GM19240 (cell line): ENCODE measurements around the gene SLC25A19.
A peak's percentile ranks its signal among the peaks of the same experiment; 100 is the strongest.

Source experiments
- DNase-seq: peaks from one replicate; pipeline ENCODE4 v3.0.0; 2011; ENCODE audit warnings: low spot score; ENCODE audit not compliant: insufficient read length

SLC25A19 gene

GRCh38 chr17:75289115-75289831 lies at the start of gene SLC25A19:
Gene SLC25A19 (minus strand): TSS chr17:75289433. CDS start chr17:75286764, 2,669 bp downstream.
- peak; percentile 84 for DNase-seq

DNA sequence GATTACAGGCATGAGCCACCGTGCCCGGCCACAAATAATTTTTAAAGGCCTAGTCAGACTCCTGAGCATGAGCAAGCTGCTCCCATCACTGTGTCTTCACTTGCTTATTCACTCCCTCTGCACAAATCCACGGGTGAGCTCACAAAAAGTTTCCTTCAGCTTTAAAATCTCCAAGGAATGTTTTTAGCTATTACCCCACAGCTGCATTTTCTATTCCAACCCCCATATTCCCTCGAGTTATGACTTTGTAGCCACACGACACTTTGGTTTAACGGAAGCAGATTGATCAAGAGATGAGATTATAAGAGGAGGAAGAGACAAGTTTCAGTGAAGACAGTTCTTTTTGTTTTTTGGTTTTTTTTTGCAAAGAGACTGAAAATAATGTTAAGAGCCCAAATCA lies 49.1 kb upstream of the SLC25A19 start:
- DNase-seq, result no peak

DNA sequence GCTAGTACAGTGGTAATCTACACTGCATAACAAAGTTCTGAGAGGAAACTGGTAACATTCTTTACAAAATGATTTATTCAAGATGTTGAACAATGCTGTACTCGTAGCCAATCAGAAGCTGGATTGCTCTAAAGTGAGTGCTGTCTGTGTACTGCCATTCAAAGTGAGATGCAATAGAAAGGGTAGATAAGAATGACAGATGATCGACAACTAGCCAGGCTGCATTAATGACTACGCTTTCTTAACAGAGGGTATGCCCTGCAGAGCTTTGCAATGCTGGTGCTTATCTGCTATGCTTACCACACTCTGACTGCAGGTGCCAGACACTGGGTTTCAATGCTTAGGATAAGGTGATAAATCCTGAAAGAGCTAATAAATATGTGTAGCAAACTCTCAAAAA lies 46.1 kb upstream of the SLC25A19 start:
- no peak for DNase-seq

DNA sequence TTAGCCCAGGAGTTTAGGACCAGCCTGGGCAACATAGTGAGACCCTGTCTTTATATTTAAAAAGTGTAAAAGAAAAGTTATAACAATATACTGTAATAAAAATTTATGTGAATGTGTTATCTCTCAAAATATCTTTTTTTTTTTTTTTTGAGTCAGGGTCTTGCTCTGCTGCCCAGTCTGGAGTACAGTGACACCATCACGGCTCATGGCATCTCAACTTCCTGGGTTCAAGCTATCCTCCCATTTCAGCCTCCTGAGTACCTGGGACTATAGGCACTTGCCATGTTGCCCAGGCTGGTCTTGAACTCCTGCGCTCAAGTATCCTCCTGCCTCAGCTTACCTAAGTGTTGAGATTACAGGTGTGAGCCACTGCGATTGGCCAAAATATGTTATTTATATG lies 45.5 kb upstream of the SLC25A19 start:
- DNase-seq, result no peak

DNA sequence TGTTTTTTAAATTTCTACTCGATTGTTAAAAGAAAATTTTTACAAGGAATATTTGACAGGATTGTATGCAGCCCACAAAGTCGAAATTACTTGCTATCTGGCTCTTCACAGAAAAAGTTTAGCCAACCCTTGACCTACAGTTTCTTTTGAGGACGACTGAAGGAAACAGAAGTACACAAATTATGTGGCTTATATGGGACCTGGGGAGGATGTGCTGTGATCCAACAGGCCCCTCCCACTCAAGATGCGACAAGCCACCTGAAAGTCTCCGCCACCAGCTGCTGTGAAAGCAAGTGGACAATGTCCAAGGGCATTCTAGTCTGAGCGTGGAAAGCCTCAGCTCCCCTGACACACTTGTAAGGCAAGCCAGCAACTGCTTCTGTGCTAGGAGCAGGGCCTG lies 42.4 kb upstream of the SLC25A19 start:
- no peak for DNase-seq

GRCh38 chr17:75327757-75328156 lies 38.5 kb upstream of the SLC25A19 start:
- no peak for DNase-seq

GRCh38 chr17:75326226-75326848 lies 37.1 kb upstream of the SLC25A19 start:
- DNase-seq, result no peak

GRCh38 chr17:75325827-75326225 lies 36.6 kb upstream of the SLC25A19 start:
- no peak for DNase-seq

- DNase-seq, result no peak
These were observed 36.1 kb upstream of the SLC25A19 start for GRCh38 chr17:75325348-75325747.

DNA sequence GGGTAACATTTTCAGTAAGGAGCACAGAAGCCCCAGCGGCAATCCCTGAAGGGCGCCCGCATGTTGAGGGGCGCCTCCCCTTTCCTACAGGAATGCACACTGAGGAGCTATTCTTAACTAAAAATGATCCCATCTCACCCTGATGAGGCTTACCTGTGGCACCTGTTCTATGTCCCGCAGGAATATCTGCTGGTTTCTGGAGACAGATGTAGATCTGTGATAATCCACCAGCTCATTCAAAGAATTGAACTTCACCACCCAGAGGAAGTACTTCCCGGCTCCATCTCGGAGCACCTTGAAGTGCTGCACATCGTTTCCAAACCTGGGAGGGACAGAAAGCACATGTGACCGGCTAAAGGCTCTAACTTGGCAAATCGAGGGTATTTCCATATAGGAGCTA lies 32.3 kb upstream of the SLC25A19 start:
- no peak for DNase-seq

DNA sequence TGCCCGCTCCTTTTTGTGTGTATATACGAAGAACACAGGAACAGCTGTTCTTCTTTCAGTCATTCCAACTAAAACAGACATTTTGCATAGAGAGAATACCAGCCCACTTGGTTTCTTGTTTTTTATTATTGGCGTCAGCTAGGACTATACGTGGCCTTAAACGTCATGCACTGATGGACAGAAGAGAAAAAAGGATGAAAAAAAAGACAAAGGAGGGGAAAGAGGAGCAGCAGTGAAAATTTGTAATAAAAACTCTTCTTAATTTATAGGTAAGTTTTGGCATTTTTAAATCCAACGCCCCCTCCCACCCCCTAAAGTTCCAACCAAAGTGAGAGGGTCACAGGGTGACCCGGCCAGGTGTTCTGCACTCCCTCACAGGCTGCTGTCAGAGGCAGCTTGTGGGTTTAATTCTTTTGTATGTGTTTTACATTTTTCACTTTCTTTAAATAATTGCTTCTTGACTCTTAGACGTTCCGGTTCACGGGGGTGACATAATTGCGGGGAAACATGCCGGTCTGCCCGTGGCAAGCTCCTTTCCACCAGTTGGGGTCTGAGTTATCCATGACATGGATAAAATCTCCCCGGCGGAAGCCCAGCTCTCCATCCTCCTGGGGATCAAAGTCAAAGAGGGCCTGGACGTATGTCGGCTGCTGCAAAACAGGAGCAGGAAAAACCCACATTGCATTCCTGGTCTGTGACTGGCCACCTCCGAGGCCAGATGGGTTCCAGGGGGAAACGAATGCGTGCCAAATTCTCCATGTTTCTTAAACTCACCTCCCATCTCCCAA lies 30.9 kb upstream of the SLC25A19 start:
- DNase-seq, result no peak

DNA sequence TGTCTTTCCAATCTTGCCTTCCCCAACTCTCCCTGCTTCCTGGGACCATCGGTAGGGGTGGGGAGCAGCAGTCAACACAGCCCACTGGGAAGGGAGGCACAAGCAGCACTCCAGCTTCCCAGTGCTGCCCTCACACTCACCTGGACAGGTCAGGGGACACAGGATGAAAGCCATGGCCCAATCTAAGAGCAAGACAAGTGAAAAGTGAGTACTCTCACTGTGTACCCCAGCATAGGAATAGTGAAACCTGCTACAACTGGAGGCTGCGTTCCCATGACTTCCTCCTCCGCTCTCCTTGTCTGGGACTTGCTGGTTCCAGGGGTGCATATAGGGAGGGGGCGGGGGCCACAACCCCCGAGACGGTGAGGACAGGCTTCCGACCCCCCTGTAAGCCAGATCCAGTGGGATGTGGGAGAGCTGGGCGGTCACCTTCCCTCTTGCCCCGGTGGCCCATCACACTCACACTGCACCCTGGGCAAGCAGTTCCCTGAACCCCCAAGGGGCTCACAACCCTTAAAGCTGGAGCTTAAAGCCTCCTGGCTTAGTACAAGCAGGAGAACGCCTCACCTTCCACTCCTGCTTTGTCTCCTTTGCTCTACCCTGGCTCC lies 29.5 kb upstream of the SLC25A19 start:
- no peak for DNase-seq

DNA sequence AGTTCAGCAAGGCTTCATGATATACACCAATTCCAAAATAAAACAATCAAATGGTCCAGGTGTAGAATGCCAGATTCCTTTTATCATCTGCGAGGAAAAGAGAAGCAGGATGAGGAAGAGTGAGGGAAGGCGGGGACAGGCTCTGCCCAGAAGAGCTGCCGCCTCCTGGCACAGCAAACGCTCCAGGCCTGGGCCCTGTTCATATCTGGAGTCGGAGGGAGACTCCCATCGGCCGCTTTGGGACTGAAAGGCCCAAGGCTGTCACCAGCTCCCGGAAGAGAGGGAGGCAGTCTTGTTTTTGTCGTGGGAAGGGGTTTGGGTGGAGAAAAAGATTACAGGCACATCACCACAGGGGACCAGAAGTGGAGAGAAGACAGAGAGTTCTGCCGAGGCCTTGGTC lies 29.0 kb upstream of the SLC25A19 start:
- no peak for DNase-seq

DNA sequence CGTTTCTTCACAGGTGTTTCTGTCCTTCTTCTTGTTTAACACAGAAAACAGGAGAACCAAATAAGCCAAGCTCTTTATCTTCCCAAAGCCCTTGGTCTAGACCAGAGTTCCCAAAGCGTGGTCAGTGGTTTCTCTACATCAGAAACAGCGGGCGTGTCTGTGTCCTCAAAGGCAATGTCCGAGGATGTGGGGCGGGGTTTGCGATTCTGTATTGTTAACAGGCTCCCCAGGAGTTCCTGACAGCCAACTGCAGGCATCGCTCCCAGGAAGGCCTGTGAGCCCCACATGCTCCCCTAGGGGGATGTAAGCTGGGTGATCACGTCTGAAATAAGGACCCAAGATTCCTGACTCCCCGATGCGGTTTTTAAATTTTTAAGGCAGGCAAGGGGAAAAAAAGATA lies 28.4 kb upstream of the SLC25A19 start:
- DNase-seq, result no peak

DNA sequence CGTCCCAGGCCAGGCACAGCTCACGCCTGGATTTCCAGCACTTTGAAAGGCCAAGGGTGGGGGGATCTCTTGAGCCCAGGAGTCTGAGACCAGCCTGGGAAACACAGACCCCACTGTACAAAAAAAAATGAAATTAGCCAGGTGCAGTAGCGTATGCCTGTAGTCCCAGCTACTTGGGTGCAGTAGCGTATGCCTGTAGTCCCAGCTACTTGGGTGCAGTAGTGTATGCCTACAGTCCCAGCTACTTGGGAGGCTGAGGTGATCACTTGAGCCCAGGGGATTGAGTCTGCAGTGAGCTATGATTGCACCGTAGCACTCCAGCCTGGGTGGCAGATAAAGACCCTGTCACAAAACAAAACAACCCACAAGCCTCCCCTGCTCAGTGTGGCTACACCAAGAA lies 27.0 kb upstream of the SLC25A19 start:
- DNase-seq, result no peak

GRCh38 chr17:75315541-75316243 lies 26.5 kb upstream of the SLC25A19 start:
- DNase-seq, result no peak

DNA sequence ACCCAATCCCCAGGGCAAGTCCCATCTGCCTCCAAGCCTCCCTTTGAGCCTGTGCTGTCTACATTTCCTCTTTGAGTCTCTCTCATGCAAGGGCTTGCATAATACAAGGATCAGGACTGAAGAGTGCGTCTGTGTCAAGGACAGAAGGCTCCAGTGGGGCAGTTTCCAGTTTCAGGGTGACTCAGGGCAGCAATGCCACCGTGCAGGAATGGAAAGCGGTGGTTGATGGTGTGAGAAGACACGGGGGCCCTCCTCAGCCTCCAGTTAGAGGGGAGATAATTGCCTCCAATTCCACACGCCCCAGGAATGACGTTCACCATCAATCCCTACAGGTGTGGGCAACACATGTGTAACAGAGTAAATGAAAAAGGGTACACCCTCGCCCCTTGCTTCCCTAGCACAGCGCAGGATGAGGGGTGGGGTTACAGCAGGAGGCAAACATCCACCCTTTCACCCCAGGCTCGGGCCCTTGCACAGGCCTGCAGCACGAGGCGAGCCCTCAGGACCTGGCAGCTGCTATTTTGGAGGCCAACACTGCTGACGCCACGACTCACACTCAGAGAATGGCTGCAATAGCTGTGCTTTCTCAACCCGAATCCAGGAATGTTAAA lies 24.8 kb upstream of the SLC25A19 start:
- DNase-seq, result no peak

DNA sequence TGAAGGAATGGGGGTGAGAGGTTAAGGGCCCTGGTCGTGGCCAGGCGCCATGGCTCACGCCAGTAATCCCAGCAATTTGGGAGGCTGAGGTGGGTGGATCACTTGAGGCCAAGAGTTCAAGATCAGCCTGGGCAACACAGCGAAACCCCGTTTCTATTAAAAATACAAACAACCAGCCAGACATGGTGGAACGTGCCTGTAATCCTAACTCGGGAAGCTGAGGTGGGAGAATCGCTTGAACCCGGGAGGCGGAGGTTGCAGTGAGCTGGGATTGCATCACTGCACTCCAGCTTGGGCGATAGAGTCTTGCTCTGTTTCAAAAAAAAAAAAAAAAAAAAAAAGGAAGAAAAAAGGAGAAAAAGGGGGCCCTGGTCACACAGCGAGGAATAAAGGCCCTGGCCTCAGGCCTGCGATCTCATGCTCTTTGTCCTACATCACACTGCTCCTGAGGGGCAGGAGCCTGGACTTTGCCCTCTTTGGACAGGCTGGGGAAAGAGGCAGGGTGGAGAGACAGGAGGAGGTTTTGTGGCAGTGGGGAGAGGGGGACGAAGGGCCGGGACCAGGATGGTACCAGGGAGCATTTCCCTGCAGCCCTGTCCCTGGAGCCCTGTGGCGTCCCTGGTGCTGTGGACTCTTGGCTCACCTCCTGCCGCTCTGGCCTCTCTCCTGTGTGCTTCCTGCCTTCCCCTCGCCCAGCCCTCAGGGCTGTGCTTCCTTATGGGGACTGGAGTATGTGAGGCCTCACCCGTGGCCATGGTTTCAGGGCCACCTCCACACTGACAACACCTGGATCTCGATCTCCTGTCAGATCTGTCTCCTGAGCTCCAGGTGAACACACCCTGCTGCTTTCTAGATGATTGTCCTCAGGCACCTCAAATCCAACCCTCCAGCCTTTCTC lies 19.7 kb upstream of the SLC25A19 start:
- DNase-seq, result no peak

DNA sequence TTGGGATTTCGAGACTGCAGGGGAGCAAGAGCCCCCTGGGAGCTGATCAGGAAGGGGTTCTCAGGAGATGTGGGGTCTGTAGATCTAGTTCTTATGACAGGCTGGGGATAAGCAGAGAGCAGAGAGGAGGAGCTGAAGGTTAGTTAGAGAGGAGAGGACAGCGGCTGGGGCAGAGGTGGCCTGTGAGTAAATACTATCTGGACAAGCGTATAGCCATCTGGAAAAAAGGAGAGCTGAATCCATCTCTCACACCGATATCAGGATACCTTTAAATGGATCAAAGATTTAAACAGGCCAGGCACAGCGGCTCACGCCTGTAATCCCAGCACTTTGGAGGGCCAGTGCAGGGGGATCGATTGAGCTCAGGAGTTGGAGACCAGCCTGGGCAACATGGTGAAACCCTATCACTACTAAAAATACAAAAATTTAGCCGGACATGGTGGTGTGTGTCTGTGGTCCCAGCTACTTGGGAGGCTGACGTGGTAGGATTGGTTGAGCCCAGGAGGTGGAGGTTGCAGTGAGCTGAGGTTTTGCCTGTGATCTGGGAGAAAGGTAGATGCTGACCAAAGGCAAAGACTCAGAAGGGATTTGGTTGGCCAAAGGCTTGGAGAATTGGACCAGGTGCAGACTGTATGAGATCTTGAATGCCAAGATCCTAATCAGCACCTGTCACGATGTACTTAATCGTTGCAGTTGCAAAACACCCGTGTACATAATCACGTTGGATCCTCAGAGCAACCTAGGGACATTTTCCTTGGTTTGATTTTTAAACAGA lies 18.9 kb upstream of the SLC25A19 start:
- DNase-seq, result no peak
